Measurements from ENCODE around the gene MRPL58.

- TF ChIP-seq CTCF (IDR thresholded peaks at IDR 0.05; ENCODE audit: poor library complexity) (no peak), EZH2phosphoT487 (IDR thresholded peaks at IDR 0.05; ENCODE audit: low read depth, severe bottlenecking, unreplicated experiment) (no peak)
Observed at GRCh38 chr17:74994440-74994839, 18.0 kb upstream of the MRPL58 start.
